IMR-90 (cell line): ENCODE data around the gene SSBP3.

Source experiments
- ELK1 ChIP-seq: fragments of 150-350 bp; IDR thresholded peaks from 2 replicates; pipeline ENCODE4 v1.6.1; 2016; ENCODE audit warnings: low read depth, mild to moderate bottlenecking, low read length, moderate library complexity, borderline replicate concordance
- POLR2A ChIP-seq: IDR thresholded peaks from 2 replicates; pipeline ENCODE4 v1.6.1; 2012; ENCODE audit warnings: mild to moderate bottlenecking, low read depth, low read length
- USF2 ChIP-seq: fragments of 150-350 bp; IDR thresholded peaks from 2 replicates; pipeline ENCODE4 v1.6.1; 2017; ENCODE audit warnings: mild to moderate bottlenecking, antibody characterized with exemption, low read length, low read depth
- TF ChIP-seq, protein P1 (sequence below): conservative IDR thresholded peaks from 2 replicates; pipeline ENCODE4 v1.5.1; 2012; ENCODE audit warnings: mild to moderate bottlenecking, low read depth, low read length, improper control_type of control experiment

GRCh38 chr1:54259546-54260140, 146.6 kb downstream of the SSBP3 start:
- TF ChIP-seq POLR2A = no peak
- TF ChIP-seq, protein P1, sequence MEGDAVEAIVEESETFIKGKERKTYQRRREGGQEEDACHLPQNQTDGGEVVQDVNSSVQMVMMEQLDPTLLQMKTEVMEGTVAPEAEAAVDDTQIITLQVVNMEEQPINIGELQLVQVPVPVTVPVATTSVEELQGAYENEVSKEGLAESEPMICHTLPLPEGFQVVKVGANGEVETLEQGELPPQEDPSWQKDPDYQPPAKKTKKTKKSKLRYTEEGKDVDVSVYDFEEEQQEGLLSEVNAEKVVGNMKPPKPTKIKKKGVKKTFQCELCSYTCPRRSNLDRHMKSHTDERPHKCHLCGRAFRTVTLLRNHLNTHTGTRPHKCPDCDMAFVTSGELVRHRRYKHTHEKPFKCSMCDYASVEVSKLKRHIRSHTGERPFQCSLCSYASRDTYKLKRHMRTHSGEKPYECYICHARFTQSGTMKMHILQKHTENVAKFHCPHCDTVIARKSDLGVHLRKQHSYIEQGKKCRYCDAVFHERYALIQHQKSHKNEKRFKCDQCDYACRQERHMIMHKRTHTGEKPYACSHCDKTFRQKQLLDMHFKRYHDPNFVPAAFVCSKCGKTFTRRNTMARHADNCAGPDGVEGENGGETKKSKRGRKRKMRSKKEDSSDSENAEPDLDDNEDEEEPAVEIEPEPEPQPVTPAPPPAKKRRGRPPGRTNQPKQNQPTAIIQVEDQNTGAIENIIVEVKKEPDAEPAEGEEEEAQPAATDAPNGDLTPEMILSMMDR = no peak
- no peak for TF ChIP-seq ELK1
- TF ChIP-seq USF2 = no peak
